GM19099 (cell line): Measurements from ENCODE around the gene EPHA6.

Source experiments
- POLR2A ChIP-seq: IDR thresholded peaks from 3 replicates; pipeline ENCODE4 v1.6.1; 2011; ENCODE audit warnings: low read depth; ENCODE audit not compliant: insufficient read length; ENCODE audit errors: extremely low read depth

Gene EPHA6

DNA sequence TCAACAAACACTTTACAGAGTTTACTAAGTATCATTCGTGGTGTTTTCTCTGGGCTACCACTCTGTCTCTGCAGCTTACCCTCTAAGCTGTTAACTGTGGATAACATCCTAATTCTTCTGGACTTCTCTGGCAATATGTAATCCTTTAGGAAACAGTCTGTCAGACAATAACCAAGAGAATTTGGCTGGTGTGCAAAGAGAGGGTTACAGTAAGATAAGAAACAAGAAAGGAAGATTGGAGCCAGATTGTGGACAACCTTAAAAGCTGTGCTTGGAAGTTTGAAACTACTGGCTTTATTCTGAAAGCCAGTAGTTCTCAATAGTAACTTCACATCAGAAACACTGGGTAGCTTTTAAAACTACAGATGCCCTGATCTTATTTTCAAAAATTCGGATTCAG lies 950.9 kb downstream of the EPHA6 start:
- no peak for TF ChIP-seq POLR2A

GRCh38 chr3:97772926-97773325 lies 958.5 kb downstream of the EPHA6 start:
- TF ChIP-seq POLR2A, result no peak

- TF ChIP-seq POLR2A, result no peak
Observed at GRCh38 chr3:97778152-97778551, 963.8 kb downstream of the EPHA6 start.

- no peak for TF ChIP-seq POLR2A
Observed at GRCh38 chr3:97793420-97794019, 979.1 kb downstream of the EPHA6 start.

DNA sequence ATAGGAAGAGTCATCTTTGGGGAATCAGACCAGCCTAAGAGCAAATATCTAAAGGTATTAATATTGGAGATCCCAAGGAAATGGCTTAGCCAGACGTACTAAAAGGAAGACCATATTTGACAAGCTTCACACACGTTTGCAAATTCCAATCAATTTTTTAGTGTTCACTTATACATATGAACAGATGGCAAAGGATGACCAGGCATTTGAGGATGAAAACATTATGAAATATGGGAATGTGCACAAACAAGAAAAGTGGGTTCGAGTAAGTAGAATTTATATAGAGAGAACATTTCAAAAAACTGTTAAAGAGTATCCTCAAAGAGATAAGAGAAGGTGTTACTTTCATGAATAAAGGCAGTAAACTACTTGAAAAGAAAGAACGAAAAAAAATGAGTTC lies 981.6 kb downstream of the EPHA6 start:
- TF ChIP-seq POLR2A, result no peak
